Stimulated activated CD4-positive, alpha-beta T cell treated with anti-CD3 and anti-CD28 coated beads, TNF-alpha, amount 100 ng/mL, for 48 hours (primary cell): ENCODE results near the gene SMPD2.

ENCODE experiments used
- DNase-seq, 3 donors: peaks; one replicate each; pipeline ENCODE4 v3.0.0-alpha.2; 2020; ENCODE audit warnings: low read depth in 3 of 3

Gene SMPD2, protein sequence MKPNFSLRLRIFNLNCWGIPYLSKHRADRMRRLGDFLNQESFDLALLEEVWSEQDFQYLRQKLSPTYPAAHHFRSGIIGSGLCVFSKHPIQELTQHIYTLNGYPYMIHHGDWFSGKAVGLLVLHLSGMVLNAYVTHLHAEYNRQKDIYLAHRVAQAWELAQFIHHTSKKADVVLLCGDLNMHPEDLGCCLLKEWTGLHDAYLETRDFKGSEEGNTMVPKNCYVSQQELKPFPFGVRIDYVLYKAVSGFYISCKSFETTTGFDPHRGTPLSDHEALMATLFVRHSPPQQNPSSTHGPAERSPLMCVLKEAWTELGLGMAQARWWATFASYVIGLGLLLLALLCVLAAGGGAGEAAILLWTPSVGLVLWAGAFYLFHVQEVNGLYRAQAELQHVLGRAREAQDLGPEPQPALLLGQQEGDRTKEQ

DNA sequence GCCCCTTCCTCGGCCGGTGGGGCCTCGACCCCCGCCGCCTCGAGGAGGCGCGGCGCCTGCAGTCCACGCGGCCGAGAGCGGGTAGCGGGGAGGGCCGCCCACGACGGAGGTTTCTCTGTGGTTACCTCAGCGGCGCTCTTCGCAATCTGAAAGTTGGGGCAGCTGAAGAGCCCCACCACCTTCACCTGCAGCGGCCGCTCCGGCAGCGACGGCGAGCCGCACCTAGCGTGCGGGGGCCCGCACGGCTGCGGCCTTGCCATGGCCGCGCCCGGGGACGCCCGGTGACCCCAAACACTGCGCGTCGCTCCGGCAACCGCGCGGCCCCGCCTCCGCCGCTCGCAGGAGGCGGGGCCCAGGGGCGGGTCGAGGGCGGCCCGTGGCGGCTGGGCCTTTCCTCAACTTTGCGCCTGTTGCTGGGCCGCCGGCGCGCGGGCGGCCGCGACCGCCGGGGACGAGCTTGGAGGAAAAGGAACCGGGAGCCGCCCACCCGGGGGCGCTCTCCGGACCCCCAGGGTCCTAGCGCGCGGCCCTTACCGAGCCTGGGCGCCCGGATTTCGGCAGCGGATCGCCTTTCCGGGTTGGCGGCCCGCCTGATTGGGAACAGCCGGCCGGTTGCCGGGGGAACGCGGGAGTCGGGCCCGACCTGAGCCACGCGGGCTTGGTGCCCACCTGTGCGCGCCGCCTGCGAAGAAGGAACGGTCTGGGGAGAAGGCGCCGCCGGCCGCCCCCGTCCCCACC lies at the start of gene SMPD2, which contains the start of gene PPIL6:
SMPD2 (plus strand) TSS at position 394 of the 738 bp plus-strand sequence. CDS start 398 bp downstream, outside the sequence.
PPIL6 (minus strand) TSS at position 298 of the 738 bp plus-strand sequence; CDS start at position 260, 38 bp downstream.
- peak in 2 of 3 donors; percentile 58 to 61 for DNase-seq

DNA sequence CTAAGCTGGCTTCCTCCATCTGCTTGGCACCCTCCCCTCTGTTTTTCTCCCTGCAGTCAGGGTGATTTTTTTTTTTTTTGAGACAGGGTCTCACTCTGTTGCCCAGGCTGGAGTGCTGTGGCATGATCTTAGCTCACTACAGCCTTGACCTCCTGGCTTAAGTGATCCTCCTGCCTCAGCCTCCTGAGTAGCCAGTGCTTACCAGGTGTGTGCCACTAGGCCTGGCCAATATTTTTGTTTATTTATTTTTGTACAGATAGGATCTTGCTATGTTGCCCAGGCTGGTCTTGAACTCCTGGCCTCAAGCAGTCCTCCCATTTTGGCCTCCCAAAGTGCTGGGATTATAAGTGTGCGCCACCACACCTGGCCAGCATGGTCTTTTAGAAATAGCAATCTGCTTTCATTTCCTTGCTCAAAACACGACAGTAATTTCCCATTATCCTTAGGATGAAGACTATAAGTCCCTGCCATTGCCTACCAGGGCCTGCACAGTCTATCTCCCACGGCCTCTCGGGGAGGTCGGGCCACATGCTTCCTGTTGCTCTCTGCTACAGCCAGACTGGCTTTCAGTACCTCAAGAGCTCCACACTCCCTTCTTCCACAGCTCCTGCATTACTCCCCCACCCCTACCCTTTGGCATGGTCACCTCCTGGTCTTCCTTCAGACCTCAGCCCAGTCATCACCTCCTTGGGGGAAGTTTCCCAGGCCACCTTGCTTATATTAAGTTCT lies 47.2 kb upstream of the SMPD2 start:
- no peak for DNase-seq

DNA sequence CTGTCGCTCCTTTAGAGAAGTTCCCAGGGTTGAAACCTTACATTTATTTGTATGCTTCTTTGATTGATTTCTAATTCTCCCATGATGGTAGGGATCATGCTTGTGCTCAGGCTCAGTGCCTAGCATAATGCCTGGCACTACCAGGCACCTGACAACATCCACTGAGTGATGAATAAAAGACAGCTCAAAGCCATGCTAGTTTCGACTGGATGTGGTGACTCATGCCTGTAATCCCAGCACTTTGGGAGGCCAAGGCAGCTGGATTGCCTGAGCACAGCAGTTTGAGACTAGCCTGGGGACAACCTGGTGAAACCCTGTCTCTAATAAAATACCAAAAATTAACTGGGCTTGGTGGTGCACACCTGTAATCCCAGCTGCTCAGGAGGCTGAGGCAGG lies 46.6 kb upstream of the SMPD2 start:
- no peak for DNase-seq

DNA sequence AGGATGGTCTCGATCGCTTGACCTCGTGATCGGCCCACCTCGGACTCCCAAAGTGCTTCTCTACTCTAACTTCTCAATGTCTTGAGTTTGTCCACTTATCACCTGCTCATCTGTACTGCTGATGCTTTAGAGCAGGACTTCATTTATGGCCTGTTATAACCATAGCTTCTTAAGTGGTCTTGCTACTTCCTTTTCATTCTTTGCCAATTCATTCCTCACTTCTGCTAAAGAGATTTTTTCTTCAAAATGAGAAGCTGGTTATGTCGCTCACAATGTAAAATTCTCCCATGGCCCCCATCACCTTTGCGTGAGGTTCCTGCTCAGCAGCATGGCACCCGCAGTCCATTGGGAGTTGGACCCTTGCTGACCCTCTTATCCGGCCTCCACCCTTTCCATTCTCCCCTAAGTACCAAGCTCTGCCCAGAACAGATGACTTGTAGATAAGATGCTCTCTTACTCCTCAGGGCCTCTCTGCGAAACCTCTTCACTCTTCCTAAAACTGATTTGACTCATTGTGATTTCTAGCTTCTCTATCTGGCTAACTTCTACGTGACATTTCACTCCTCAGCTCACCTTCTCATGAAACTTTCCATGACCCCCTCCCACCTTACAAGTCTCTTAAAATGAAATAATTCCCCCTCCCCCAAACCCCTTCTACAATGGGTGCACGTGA lies 44.3 kb upstream of the SMPD2 start:
- DNase-seq: no peak

DNA sequence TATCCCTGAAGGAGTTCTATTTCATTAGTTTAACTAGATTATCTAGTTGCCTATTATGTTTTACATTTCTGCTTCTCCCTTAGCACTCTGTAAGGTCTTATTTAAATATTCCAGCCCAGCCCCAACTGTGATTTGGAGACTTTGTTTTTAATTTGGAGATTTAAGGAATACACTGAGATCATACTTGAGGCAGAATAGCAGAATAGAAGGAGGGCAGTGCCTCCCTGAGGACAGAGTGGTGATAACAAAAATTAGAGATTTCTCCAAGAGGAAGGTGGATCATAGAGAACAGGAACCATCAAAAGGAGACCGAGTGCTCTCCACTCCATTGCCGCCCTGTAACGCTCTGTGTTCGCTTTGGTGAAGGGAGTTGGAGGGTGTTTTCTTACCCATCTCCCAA lies 43.5 kb upstream of the SMPD2 start:
- DNase-seq: no peak

DNA sequence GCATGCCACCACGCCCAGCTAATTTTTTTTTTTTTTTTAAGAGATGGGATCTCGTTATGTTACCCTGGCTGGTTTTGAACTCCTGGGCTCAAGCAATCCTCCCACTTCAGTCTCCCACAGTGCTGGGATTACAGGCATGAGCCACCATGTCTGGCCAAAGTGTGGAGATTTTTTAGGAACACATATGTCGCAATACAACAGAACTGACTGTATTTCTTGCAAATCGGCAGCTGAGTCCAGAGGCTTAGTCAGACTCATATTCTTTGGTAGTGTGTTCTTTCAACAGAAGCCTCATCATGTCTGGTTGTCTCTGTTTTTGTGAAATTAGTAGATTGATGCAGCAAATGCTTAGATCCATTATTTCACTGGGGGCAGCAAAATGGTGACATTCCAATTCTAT lies 34.3 kb upstream of the SMPD2 start:
- no peak for DNase-seq

DNA sequence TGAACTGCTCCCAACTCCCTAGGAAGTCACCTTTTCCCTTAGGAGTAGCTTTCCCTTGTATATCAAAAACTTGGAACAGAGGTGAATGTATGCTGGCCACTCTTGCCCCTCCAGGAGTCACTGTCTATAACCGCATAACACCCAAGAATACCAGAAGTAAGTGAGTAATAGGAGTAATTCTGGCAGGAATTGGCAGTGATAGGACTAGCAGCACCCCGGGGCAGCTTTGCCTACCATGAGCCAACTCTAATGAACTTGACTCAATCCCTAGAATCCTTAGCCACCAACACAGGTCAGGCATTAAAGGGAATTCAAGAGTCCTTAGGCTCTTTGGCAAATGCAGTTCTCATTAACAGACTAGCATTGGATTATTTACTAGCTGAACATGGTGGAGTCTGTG lies 29.5 kb upstream of the SMPD2 start:
- no peak for DNase-seq

DNA sequence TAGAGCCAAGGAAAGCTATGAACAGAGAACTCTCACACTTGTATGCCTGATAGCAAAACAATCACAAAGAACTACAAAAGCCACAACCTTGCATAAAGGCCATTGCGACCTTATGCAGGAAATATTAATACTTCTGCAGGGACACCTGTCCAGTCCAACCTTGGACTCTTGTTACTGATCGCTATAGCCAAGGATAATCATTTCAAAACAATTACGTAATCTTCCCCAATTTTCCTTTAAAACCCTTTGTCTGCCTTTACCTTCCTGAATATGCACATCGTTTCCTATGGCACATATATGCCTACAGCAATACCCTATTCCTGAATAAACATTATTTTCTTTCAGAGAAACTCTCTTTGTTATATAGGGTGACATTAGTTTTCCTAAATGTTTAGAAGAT lies 22.9 kb upstream of the SMPD2 start:
- no peak for DNase-seq

DNA sequence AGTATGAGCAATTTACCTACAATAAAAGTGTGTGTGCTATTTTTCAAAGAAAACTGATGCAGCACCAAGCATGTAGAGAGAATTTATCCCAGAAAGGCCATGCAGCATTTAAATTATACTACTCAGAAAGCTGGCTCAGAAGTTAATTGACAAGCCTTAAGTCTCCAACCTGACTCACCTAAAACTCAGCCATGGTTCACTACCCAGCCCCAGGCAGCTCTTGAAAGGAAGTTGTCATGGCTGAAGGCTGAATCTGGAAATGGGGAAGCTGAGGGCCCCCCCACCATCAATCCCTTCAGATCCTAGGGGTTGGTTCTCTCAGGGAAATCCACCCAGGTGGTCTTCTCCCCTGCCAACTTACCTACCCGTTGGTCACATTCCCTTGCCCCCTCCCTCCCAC lies 19.8 kb upstream of the SMPD2 start:
- DNase-seq: no peak

DNA sequence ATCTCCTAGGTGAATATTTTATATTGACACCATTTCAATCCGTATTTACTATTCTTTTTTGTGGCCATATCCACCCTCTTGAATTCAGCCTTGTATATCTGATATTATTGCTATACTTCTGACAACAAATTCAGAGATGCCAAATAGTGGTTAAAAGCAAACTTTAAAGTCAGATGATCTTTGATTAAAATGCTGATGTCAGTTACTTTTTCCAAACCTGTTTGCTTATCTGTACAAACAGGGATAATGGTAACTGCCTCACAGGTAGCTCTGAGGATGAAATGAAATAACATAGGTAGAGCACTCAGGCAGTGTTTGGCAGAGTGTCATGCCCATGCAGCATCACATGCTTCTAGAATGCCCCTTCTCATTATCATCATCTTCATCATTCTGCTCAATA lies 19.3 kb upstream of the SMPD2 start:
- no peak for DNase-seq

DNA sequence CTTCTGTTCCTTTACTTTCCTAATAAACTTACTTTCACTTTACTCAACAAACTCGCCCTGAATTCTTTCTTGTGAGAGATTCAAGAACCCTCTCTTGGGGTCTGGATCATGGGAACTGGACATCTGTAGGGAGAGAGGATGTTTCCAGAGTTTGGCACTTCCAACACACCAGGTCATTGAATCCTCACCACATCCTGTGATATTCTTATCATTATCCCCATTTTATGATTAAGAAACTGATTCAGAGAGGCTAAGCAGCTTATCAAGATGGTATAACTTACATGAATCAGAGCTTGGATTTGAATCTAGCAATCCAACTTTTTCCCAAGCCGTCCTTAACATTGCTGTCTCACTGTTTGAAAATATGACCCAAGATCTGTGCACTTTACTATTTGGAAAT lies 15.6 kb upstream of the SMPD2 start:
- no peak for DNase-seq

DNA sequence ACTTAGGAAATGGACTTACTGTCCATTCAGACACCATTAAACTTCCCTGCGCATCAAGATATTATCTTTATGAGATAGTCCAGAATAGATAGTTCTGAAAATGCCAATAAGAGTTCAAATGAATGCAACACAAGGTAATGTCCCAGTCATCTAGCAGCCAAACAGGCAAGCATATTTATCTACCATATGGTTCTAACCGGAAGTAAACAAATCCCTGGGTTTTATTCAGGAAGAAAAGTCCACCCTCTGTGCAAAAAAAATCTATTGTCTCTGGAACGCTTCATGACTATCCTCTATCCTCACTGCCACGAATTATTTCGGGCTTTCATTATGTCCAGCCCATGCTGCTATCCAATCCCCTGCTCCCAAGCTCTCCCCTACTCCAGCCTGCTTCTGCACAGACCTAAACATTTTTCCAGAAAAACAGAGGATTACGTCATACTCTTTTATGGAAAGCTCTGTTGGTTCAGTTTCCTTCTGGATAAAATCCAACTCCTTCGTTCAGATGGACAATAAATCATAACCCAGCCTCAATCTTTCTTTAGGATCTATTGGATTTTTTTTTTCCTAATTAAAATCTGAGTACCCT lies 11.5 kb upstream of the SMPD2 start:
- no peak for DNase-seq

DNA sequence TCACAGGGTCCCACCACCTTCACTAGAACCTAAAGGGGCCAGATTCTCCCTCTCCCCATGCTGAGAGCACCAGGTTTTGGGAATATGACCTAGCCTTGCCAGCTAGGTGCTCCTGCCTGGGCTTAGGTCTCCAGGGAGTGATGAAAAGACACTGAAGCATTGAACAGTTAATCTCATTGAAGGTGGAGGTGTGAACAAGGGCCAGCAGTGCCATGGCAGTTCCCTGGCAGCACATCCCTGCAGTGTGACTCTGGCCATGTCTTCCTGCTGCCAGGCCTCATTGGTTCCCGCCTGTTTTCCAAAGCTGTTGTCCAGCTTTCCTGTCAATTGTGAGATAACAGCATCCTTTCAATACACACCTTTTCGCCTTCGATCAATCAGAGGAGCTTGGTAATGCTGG lies 11.0 kb upstream of the SMPD2 start:
- no peak for DNase-seq

DNA sequence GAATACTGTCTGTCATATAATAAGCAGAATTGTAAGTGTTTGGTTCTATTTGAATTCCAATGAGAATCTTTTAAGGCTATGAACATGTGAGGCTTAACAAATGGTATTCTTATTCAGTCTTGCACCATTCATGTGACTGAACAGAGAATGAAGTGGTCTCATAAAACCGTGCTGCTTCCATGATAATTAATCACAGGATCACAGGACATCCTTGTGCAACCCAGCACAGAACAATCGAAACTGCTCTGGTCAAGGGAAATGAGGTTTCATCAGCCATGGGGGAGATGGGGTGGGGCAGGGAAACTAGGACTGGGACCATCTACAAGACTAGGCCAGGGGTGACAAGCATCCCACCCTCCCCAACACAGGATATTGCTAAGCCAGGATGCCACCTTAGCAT lies 6.1 kb upstream of the SMPD2 start:
- no peak for DNase-seq

DNA sequence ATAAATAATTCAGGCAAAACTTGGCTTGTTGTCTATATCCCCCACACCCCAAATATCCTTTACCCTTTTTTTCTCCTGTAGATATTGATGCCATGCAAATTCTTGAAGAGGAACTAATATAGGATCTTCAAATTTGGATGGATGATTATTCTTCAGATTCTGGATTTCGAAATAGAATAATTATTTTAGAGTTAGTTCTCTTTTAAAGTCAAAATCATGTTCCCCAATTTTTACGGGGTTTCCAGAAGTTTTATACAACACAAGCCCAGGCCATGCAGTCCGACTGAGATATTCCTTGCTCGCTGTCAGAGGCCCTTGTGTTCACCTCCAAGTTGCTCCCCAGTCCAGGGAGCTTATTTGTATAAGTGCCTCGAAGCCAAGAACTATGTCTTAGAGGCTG lies 4.5 kb upstream of the SMPD2 start:
- DNase-seq: no peak

DNA sequence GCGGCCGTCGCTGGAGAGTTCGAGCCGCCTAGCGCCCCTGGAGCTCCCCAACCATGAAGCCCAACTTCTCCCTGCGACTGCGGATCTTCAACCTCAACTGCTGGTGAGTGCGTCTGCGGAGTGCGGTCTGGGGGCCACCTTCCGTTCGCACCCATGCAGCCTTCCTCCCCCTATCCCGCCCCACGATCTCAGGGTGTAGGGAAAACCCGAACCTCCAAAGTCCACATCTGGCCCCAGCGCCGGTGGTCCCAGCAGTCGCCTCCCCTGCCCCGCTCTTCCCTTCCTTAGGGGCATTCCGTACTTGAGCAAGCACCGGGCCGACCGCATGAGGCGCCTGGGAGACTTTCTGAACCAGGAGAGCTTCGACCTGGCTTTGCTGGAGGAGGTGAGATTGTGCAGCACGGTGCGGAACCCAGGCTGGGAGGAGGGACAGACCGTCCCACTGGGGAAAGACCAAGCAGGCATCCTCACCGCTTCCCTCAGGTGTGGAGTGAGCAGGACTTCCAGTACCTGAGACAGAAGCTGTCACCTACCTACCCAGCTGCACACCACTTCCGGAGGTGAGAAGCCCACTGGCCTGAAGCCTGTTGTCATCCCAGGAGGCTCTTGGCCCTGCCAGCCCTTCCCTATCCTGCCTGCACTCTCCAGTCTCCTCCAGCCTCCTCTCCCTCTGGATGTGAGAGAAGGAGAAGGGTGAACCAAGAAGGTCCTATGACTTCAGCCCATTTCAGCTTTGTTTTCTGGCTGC lies 719 bp downstream of the SMPD2 start:
- no peak for DNase-seq

DNA sequence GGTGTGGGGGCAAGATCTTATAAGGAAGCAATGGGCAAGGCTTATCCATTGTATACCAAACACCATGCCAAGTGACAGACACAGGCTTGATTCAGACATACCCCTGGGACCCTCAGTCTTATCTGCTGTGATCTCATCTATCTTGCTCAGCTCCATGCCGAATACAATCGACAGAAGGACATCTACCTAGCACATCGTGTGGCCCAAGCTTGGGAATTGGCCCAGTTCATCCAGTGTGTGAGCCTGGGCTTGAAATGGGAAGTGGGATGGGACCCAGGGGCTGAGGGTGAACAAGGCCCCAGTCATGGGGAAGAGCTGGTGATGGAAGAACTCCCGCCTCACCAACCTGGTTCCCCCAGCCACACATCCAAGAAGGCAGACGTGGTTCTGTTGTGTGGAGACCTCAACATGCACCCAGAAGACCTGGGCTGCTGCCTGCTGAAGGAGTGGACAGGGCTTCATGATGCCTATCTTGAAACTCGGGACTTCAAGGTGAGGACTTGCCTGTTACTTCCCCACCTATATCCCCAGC lies 1.9 kb downstream of the SMPD2 start:
- no peak for DNase-seq

DNA sequence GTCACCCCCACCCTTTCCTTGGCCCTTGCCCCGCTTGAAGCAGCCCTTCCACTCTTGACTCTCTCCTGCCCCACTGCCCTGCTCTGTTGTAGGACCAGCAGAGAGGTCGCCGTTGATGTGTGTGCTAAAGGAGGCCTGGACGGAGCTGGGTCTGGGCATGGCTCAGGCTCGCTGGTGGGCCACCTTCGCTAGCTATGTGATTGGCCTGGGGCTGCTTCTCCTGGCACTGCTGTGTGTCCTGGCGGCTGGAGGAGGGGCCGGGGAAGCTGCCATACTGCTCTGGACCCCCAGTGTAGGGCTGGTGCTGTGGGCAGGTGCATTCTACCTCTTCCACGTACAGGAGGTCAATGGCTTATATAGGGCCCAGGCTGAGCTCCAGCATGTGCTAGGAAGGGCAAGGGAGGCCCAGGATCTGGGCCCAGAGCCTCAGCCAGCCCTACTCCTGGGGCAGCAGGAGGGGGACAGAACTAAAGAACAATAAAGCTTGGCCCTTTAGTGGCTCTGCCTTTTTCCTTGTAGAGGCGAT lies 3.0 kb downstream of the SMPD2 start:
- no peak for DNase-seq

DNA sequence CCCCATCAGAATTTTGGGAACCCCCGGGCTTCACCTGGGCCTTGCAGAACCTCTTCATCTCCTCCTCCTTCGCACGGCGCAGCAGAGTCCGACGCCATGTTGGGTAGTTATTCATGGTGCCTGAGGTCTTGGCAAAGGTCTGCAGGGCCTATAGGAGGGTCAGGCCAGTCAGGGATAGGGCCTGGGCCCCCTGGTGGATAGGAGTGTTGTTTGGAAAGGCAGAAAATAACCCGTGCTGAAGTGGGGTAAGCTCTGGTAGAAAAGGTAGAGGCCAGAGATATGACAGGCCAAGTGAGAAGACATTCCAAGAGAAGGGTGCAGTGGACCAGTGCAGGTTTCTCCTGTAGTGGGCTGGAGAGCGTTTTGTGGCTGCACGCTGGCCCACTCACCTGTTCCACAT lies 4.9 kb downstream of the SMPD2 start:
- DNase-seq: no peak

DNA sequence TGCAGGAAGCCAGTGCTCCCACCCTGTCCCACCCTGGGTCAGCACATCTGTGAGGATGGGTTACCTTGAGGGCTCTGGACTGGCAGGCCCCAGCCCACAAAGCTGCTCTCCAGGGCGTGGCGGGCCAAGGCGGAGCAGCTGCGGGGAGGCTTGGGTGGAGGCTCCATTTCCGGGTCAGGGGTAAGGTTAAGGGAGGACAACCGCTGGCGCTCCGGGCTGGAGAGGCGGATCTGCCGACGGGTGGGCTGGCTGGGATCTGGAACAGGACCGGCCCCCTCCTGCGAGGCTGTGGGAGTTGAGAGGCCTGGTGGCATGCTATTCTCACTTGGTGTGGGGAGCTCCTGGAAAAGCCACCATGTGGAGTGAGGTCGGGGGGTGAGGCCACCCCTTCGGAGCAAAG lies 5.5 kb downstream of the SMPD2 start:
- DNase-seq: no peak
